A549 (cell line): ENCODE results near the gene PXT1.

ENCODE experiments used
- ATOH8 ChIP-seq: fragments of 250-450 bp; sonication (Bioruptor Pico); IDR thresholded peaks from 2 replicates; pipeline ENCODE4 v1.5.0; 2020; ENCODE audit warnings: low read depth, mild to moderate bottlenecking, moderate library complexity
- CBX8 ChIP-seq: fragments of 200-600 bp; sonication (generic); IDR thresholded peaks from 2 replicates; pipeline ENCODE4 v1.6.1; 2016
- ELK1 ChIP-seq: fragments of 150-350 bp; IDR thresholded peaks from 2 replicates; pipeline ENCODE4 v1.6.1; 2014; ENCODE audit warnings: low read depth, mild to moderate bottlenecking, low read length
- EP300 ChIP-seq, 2 experiments: fragments of >200 bp; sonication (Bioruptor Twin); formaldehyde crosslinking; IDR thresholded peaks; 2 replicates in 1 of 2; 3 replicates in 1 of 2; pipeline ENCODE4 v1.6.1; 2016 to 2017
- MAFK ChIP-seq: fragments of 450-650 bp; IDR thresholded peaks from 2 replicates; pipeline ENCODE4 v1.6.1; 2014; ENCODE audit not compliant: partially characterized antibody
- MAZ ChIP-seq: fragments of 150-350 bp; IDR thresholded peaks from 2 replicates; pipeline ENCODE4 v1.6.1; 2014; ENCODE audit warnings: antibody characterized with exemption, low read depth, low read length, borderline replicate concordance
- POLR2A ChIP-seq: IDR thresholded peaks from 2 replicates; pipeline ENCODE4 v1.6.1; 2012; ENCODE audit warnings: mild to moderate bottlenecking, low read length
- POLR2AphosphoS2 ChIP-seq: conservative IDR thresholded peaks from 2 replicates; pipeline ENCODE4 v1.6.1; 2012; ENCODE audit warnings: low read length, improper control_type of control experiment, inconsistent platforms
- RAD21 ChIP-seq, 2 experiments: fragments of >200 bp in 1 of 2; sonication (Bioruptor Twin) in 1 of 2; formaldehyde crosslinking in 1 of 2; IDR thresholded peaks in 1 of 2; conservative IDR thresholded peaks in 1 of 2; 2 replicates in 1 of 2; 3 replicates in 1 of 2; pipeline ENCODE4 v1.6.1; 2012 to 2018; ENCODE audit warnings: inconsistent platforms in 1 of 2
- TF ChIP-seq, protein P1 (sequence below): fragments of >200 bp; sonication (Bioruptor Twin); formaldehyde crosslinking; IDR thresholded peaks from 3 replicates; pipeline ENCODE4 v1.5.1; 2016
- TF ChIP-seq, protein P2 (sequence below): fragments of 200-600 bp; sonication (generic); IDR thresholded peaks from 2 replicates; pipeline ENCODE4 v1.6.1; 2016; ENCODE audit warnings: antibody characterized with exemption, mild to moderate bottlenecking, moderate library complexity

DNA sequence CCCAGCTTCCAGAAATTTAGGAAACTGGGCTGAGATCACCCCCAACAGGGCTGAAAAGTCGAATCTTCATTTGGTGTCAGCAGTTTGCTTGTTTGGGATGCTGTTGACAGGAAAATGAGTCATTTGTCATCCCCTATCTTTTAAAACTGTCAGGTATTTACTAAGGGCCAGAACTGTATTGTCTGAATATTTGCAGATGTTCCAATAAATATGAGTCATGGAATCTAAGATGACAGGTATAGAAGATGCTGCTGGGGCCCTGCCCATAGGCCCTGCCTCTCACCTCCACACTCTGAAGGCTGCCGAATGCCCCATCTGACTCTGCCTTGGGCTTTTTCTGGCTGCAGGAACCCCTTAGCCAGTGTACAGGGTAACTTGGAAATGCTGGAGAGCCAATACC, 59.0 kb downstream of the PXT1 start:
- TF ChIP-seq CBX8 (no peak), ELK1 (no peak), RAD21 (conservative IDR thresholded peaks at IDR 0.05 in 1 of 2, IDR thresholded peaks at IDR 0.05 in 1 of 2) (no peak), ATOH8 (CRISPR knock-in tag) (no peak), EP300 (IDR thresholded peaks at IDR 0.05) (no peak), POLR2AphosphoS2 (no peak), MAFK (no peak), POLR2A (no peak), MAZ (no peak)
- TF ChIP-seq, protein P1, sequence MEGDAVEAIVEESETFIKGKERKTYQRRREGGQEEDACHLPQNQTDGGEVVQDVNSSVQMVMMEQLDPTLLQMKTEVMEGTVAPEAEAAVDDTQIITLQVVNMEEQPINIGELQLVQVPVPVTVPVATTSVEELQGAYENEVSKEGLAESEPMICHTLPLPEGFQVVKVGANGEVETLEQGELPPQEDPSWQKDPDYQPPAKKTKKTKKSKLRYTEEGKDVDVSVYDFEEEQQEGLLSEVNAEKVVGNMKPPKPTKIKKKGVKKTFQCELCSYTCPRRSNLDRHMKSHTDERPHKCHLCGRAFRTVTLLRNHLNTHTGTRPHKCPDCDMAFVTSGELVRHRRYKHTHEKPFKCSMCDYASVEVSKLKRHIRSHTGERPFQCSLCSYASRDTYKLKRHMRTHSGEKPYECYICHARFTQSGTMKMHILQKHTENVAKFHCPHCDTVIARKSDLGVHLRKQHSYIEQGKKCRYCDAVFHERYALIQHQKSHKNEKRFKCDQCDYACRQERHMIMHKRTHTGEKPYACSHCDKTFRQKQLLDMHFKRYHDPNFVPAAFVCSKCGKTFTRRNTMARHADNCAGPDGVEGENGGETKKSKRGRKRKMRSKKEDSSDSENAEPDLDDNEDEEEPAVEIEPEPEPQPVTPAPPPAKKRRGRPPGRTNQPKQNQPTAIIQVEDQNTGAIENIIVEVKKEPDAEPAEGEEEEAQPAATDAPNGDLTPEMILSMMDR, result no peak
- TF ChIP-seq, protein P2, sequence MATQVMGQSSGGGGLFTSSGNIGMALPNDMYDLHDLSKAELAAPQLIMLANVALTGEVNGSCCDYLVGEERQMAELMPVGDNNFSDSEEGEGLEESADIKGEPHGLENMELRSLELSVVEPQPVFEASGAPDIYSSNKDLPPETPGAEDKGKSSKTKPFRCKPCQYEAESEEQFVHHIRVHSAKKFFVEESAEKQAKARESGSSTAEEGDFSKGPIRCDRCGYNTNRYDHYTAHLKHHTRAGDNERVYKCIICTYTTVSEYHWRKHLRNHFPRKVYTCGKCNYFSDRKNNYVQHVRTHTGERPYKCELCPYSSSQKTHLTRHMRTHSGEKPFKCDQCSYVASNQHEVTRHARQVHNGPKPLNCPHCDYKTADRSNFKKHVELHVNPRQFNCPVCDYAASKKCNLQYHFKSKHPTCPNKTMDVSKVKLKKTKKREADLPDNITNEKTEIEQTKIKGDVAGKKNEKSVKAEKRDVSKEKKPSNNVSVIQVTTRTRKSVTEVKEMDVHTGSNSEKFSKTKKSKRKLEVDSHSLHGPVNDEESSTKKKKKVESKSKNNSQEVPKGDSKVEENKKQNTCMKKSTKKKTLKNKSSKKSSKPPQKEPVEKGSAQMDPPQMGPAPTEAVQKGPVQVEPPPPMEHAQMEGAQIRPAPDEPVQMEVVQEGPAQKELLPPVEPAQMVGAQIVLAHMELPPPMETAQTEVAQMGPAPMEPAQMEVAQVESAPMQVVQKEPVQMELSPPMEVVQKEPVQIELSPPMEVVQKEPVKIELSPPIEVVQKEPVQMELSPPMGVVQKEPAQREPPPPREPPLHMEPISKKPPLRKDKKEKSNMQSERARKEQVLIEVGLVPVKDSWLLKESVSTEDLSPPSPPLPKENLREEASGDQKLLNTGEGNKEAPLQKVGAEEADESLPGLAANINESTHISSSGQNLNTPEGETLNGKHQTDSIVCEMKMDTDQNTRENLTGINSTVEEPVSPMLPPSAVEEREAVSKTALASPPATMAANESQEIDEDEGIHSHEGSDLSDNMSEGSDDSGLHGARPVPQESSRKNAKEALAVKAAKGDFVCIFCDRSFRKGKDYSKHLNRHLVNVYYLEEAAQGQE, result no peak
